HepG2 (cell line): ENCODE results near the gene CHKA. TPM values are rescaled to one million over a fixed set of nuclear protein-coding genes. Genes with fewer than 3 reads are reported as not detected.

ENCODE experiments used
- DBP ChIP-seq: sonication (generic); formaldehyde crosslinking; IDR thresholded peaks from 2 replicates; pipeline ENCODE4 v1.4.0; 2020; ENCODE audit warnings: missing genetic modification reagents; ENCODE audit errors: not compliant biosample characterization
- JUNB ChIP-seq: sonication (generic); formaldehyde crosslinking; IDR thresholded peaks from 2 replicates; pipeline ENCODE4 v1.8.0; 2022; ENCODE audit warnings: missing genetic modification reagents, mild to moderate bottlenecking, borderline replicate concordance
- KDM2A ChIP-seq: sonication (generic); formaldehyde crosslinking; IDR thresholded peaks from 2 replicates; pipeline ENCODE4 v1.4.0; 2020; ENCODE audit warnings: low read depth, missing genetic modification reagents, borderline replicate concordance
- PRDM4 ChIP-seq: sonication (generic); formaldehyde crosslinking; IDR thresholded peaks from 2 replicates; pipeline ENCODE4 v1.9.0; 2021; ENCODE audit warnings: missing genetic modification reagents, borderline replicate concordance
- SMAD1 ChIP-seq: sonication (generic); formaldehyde crosslinking; IDR thresholded peaks from 2 replicates; pipeline ENCODE4 v1.4.0; 2020; ENCODE audit warnings: missing genetic modification reagents, low read depth, mild to moderate bottlenecking, borderline replicate concordance
- SNAPC4 ChIP-seq: sonication (generic); formaldehyde crosslinking; IDR thresholded peaks from 2 replicates; pipeline ENCODE4 v1.4.0; 2020; ENCODE audit warnings: mild to moderate bottlenecking, missing genetic modification reagents
- SOX6 ChIP-seq, 2 experiments: fragments of 450-650 bp in 1 of 2; sonication (generic) in 1 of 2; formaldehyde crosslinking in 1 of 2; IDR thresholded peaks; 2 replicates each; pipeline versions ENCODE4 v1.4.0 to v1.6.1; 2017 to 2020; ENCODE audit warnings: antibody characterized with exemption in 1 of 2, mild to moderate bottlenecking in 1 of 2, missing genetic modification reagents in 1 of 2
- SRSF1 ChIP-seq: fragments of 200-400 bp; formaldehyde crosslinking; optimal IDR thresholded peaks from 2 replicates; pipeline ENCODE3; 2017; ENCODE audit warnings: mild to moderate bottlenecking, low read depth, low read length, moderate library complexity
- ZBED4 ChIP-seq: sonication (generic); formaldehyde crosslinking; IDR thresholded peaks from 2 replicates; pipeline ENCODE4 v1.4.0; 2020; ENCODE audit warnings: missing genetic modification reagents, borderline replicate concordance
- ZNF552 ChIP-seq: sonication (generic); formaldehyde crosslinking; IDR thresholded peaks from 2 replicates; pipeline ENCODE4 v1.9.0; 2022; ENCODE audit warnings: missing genetic modification reagents, mild to moderate bottlenecking, borderline replicate concordance
- ZSCAN22 ChIP-seq: sonication (generic); formaldehyde crosslinking; IDR thresholded peaks from 2 replicates; pipeline ENCODE4 v1.4.0; 2020; ENCODE audit warnings: mild to moderate bottlenecking, missing genetic modification reagents
- ZUFSP ChIP-seq: sonication (generic); formaldehyde crosslinking; IDR thresholded peaks from 2 replicates; pipeline ENCODE4 v1.9.0; 2021; ENCODE audit warnings: missing genetic modification reagents, mild to moderate bottlenecking, borderline replicate concordance
- polyA plus RNA-seq, 8 experiments: library from polyadenylated mRNA; depleted of rRNA in 3 of 8; stranded (reverse) in 7 of 8; unstranded in 1 of 8; fragments of >200 nt; fragmentation: Illumina TruSeq in 4 of 8; extraction: Trizol in 4 of 8; gene quantifications; 2 replicates each; pipeline versions ENCODE4 v1.2.1 to v1.2.3, GENCODE V29; 2011 to 2016; ENCODE audit warnings: low read depth in 4 of 8, missing spikeins in 1 of 8, mixed read lengths in 1 of 8; ENCODE audit not compliant: insufficient read depth in 1 of 8
- total RNA-seq, 5 experiments: library from RNA; depleted of rRNA; stranded (reverse); fragments of >200 nt; fragmentation: Illumina TruSeq; extraction: Trizol; gene quantifications; 2 replicates each; pipeline ENCODE4 v1.2.3, GENCODE V29; 2016; ENCODE audit warnings: low read depth in 1 of 5

Gene CHKA
- total and polyA plus RNA-seq, 2 of the 13 experiments (the other 11 are each of a cell fraction or from before 2014, with no cell fraction given), result 71.6 to 92.7 TPM

- TF ChIP-seq PRDM4 (CRISPR knock-in tag) (no peak), DBP (CRISPR knock-in tag) (no peak), ZSCAN22 (CRISPR knock-in tag) (no peak), ZBED4 (CRISPR knock-in tag) (no peak), ZNF552 (CRISPR knock-in tag) (no peak), SRSF1 (no peak), JUNB (CRISPR knock-in tag) (no peak), KDM2A (CRISPR knock-in tag) (no peak), SMAD1 (CRISPR knock-in tag) (no peak), SOX6 (IDR thresholded peaks at IDR 0.05) (no peak), SOX6 (CRISPR knock-in tag; IDR thresholded peaks at IDR 0.05) (peak; percentile 24; the same call in 1 of the 2 replicates), ZUFSP (CRISPR knock-in tag) (no peak), SNAPC4 (0 out of 2 replicates have a peak, but pooled peaks have one; percentile 39)
These were observed 99.9 kb downstream of the CHKA start (continued) for GRCh38 chr11:68021167-68021787.
